C4-2B (cell line): ENCODE results near the gene ETV5.
"Not testable (repeated sequence)": the region's sequence is repeated elsewhere in the genome, so short reads cannot be mapped to it uniquely, and the experiment has no call there.

Experiments used
- H3K27ac ChIP-seq: fragments of 450-650 bp; 2 replicates; pipeline ENCODE4 v1.5.1; 2017
- CTCF ChIP-seq: fragments of 450-650 bp; conservative IDR thresholded peaks from 2 replicates; pipeline ENCODE4 v1.5.1; 2017; ENCODE audit warnings: mild to moderate bottlenecking
- ZFX ChIP-seq: fragments of 450-650 bp; IDR thresholded peaks from 2 replicates; pipeline ENCODE4 v1.6.1; 2017

The ETV5 gene

GRCh38 chr3:186042036-186042435 is 66.9 kb downstream of the ETV5 start:
- no peak for TF ChIP-seq CTCF
- TF ChIP-seq ZFX, result no peak
- H3K27ac ChIP-seq, result no peak overlapping the region

DNA sequence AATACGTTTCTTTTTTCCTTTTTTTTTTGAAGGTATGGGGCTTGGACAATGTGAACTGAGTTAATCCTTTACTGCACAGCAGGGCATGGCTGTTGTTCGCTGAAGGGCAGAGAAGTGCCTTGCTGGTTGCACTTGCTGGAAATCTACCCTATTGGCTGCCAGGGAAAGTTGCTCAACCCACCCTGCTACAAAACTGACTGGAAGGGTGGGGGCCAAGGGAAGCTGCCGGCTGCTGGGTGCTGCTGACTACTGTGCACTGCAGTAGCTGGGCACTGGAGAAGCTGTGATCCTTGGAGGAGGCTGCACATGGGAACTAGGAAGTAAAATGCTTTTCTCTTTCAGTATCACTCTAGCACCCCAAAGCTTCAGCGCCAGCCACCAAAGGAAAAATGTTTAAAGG is 70.5 kb downstream of the ETV5 start:
- no peak for TF ChIP-seq ZFX
- TF ChIP-seq CTCF, result no peak
- H3K27ac ChIP-seq, result no peak overlapping the region

- H3K27ac ChIP-seq, result no peak overlapping the region
- TF ChIP-seq ZFX, result no peak
- TF ChIP-seq CTCF, result no peak
Measured at GRCh38 chr3:186035277-186035676, 73.6 kb downstream of the ETV5 start.

GRCh38 chr3:186032321-186032720 is 76.6 kb downstream of the ETV5 start:
- no peak overlapping the region for H3K27ac ChIP-seq
- TF ChIP-seq CTCF, result no peak
- no peak for TF ChIP-seq ZFX

- not testable (repeated sequence) for H3K27ac ChIP-seq
Measured at GRCh38 chr3:186025993-186026392, 82.9 kb downstream of the ETV5 start.

DNA sequence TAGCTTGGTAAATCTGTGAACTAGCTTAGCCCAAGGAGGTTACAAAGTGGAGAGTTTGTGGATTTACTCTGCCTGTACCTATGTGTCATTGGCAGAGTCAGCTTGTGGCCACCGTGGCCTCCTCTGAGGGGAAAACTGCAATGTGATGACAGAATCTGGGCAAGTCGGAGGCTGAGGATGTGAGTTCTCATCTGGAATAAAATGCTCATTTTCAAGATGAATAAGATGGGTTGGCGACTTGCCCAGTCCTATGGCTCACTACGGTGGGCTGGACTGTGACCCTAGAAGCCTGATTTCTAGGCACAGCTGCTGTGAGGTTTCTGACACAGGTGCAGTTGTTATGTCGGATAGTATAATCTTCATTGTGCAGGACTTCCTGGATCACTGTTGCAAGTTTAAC is 83.7 kb downstream of the ETV5 start:
- TF ChIP-seq ZFX, result no peak
- no peak for TF ChIP-seq CTCF
- H3K27ac ChIP-seq, result no peak overlapping the region

- TF ChIP-seq CTCF, result no peak
- TF ChIP-seq ZFX, result no peak
- H3K27ac ChIP-seq, result no peak overlapping the region
Measured at GRCh38 chr3:186024210-186024609, 84.7 kb downstream of the ETV5 start.

DNA sequence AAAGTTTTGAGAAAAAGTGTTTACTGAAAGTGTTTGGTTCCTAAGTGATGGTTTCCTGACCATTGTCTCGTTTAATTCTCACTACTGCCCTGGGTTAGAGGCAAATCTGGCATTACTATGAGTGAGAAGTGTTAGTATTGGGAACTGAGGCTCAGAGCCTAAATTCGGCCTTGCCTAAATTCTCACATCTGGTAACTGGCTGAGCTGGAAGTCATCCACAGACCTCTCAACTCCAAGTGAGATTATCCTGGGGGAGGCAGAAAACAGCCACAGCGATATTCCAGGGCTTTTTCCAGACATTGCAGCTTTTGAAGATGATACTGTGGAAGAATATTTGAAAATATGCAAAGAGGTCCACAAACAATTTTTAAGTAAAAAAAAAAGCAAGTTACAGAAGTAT is 86.0 kb downstream of the ETV5 start:
- H3K27ac ChIP-seq, result no peak overlapping the region
- TF ChIP-seq ZFX, result no peak
- no peak for TF ChIP-seq CTCF
